Activated gamma-delta T cell treated with anti-CD3 and anti-CD28 coated beads, Interleukin-2, amount 50 U/mL, for 16 hours (primary cell): ENCODE data around the gene CLDN3.
"Not testable (repeated sequence)": the region's sequence is repeated elsewhere in the genome, so short reads cannot be mapped to it uniquely, and the experiment has no call there.

Experiments used
- DNase-seq: peaks from one replicate; pipeline ENCODE4 v3.0.0-alpha.2; 2020; ENCODE audit warnings: low read depth

Gene CLDN3

DNA sequence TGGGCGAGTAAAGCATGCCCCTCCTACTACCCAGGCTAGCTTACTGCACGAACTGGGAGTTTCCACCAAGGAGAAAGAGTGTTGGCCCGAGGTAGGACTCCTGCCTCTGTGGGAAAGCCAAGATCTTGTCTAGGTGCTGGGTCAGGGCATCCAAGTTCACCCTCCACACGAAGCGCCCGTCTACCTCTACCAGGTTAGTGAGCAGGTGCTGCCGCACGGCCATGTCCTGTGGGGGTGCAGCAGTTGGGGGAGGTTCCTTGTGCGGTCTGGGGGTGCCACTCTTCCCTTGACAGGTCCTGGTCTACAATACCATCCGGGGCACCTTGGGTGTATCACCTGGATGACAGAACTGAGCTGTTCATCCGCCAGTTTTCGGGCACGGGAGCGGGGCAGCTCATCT is 33.2 kb downstream of the CLDN3 start:
- DNase-seq: no peak

DNA sequence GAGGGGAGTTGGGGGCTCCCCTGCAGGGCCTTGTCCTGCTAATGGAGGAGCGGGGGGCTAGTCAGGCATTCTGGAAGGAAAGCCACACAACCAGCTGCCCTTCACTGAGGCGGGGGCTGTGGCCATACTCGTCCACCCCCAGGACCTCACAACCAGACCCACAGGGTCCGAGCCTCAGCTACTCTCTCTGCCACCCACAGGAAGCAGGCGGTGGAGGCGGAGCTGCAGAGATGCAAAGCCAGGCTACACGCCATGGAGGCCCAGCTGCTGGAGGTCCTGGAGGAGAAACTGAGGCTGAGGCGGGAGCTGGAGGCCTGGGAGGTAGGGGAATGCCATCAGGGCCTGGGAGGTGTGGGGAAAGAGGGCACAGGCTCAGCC is 34.6 kb downstream of the CLDN3 start:
- DNase-seq: no peak

DNA sequence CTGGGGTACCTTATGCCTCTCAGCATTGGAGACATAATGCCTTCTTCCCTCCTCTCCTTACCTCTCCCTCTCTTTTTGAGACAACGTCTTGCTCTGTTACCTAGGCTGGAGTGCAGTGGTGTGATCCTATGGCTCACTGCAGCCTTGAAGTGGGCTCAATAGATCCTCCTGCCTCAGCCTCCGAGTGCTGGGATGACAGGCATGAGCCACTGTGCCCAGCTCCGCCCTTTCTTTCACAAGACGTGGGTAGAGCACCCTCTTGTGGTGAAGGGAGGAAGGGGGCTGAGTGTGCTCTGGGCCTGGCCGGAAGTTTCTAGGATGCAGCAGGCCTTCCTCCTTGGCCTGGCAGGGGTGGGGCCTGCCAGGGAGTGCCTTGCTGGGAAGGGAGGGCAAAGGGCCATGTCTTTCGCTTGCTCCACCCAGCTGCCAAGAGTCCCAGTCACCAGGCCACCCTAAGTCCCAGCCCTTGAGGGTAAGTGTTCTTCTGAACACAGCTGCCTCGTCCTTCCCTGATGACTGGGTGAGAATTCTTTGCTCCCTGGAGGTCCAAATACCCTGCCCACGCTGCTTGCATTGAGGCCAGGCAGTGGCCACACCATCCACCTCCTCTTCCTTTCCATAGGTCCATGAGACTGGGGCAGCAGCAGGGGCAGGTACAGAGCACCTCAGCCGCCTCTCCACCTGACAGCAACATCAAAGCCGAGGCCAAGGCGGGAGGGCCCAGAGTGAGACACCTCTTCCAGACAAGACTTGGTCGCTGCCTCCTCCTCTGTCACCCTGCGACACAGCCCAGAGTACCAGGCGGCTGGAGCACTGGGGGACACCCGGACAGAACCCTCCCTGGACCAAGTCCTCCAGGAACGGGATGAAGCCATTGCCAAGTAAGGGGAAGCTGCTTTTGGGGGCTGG is 35.2 kb downstream of the CLDN3 start:
- DNase-seq: peak; percentile 72

DNA sequence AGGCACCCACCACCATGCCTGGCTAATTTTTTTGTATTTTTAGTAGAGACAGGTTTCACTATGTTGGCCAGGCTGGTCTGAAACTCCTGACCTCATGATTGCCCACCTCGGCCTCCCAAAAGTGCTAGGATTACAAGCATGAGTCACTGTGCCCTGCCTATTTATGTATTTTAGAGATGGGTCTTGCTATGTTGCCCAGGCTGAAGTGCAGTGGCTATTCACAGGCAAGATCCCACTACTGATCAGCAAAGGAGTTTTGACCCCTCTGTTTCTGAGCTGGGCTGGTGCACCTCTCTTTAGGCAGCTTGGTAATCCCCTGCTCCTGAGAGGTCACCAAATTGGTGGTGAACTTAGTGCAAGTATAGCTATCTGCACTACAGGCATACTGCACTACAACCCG is 37.7 kb downstream of the CLDN3 start:
- DNase-seq: no peak

DNA sequence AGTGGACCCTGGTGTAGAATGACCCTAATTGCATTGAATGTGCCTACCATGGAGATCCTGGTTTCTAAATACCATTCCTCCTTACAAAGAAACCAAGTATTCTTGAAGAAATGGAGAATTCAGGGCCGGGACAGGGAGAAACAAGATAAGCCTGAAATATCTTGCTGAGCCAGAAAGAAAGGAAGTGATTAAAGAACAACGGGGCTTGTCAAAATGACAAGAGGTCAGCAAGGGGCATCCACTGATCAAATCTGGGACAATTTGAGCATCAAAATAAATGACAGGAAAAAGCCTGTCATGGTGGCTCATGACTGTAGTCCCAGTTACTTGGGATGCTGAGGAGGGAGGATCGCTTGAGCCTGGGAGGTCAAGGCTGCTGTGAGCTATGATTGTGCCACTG is 39.6 kb downstream of the CLDN3 start:
- no peak for DNase-seq

DNA sequence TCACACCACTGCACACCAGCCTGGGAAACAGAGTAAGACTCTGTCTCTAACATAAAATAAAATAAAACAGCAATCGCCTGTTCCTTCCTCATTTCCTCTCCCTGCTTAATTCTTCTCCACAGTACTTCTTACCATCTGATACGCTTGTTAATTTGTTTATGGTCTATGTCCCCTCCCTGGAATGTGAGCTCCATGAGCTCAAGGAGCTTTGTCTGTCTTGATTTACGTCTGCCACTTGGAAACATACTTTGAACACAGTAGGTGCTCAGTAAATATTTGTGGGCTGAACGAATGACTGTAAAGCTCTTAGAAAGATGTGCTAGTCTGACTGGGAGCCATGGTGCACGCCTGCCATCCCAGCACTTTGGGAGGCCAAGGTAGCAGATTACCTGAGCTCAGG is 41.5 kb downstream of the CLDN3 start:
- no peak for DNase-seq

DNA sequence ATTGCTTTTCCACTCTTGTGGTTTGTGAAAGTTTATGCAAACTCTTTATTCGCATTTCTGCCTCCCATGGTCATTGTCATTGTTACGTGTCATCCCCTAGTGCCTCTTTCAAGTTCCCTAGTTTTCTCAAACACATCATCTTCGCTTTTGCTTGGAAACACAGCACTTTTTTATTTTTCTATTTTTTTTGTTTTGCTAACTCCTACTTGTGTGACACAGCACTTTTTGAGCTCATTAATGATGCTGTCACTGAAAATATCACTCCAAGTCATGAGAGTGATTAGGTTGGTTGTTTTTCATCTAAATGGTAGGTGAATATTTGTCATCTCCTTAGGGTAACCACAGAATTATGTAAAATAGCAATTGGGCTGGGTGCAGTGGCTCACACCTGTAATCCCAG is 42.1 kb downstream of the CLDN3 start:
- DNase-seq: no peak

DNA sequence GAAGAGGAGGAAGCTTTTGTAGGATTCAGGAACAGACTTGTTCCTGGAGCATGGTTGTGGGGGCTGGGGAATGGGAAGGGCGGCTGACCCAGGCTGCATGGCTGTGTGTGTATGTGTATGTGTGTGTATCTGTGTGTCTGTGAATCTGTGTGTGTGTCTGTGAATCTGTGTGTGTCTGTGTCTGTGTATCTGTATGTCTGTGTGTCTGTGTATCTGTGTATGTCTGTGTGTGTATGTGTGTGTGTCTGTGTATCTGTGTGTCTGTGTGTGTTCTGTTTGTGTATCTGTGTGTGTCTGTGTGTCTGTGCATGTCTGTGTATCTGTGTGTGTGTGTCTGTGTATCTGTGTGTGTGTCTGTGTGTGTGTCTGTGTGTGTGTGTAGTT is 44.0 kb downstream of the CLDN3 start:
- DNase-seq: no peak

DNA sequence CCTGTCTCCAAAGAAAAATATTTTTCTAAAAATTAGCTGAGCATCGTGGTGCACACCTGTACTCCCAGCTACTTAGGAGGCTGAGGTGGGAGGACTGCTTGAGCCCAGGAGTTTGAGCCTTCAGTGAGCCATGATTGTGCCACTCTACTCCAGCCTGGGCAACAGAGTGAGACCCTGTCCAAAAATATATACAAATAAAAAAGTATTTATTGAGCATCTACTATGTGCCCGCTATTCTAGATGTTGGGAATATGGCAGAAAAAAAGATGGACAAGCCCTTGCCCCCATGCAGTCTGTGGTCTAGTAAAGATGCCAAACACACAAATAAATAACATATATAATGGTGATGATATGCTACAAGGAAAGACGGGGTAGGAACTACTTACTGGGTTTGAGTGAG is 46.3 kb downstream of the CLDN3 start:
- no peak for DNase-seq

DNA sequence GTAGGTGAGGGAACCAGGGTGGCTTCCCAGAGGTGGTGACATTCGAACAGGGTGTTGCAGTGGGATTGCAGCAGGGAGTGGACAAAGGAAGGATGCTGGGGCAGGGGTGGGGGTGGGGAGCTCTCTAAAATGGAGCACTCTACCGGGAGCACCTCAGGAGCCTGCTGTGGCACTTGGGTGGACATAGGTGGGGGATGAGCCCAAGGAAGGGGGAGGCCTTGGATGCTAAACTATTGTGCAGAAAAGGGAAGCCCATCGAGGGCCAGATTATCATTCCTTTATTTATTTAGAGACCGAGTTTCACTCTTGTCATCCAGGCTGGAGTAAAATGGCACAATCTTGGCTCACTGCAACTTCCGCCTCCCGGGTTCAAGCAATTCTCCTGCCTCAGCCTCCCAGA is 47.3 kb downstream of the CLDN3 start:
- DNase-seq: no peak

DNA sequence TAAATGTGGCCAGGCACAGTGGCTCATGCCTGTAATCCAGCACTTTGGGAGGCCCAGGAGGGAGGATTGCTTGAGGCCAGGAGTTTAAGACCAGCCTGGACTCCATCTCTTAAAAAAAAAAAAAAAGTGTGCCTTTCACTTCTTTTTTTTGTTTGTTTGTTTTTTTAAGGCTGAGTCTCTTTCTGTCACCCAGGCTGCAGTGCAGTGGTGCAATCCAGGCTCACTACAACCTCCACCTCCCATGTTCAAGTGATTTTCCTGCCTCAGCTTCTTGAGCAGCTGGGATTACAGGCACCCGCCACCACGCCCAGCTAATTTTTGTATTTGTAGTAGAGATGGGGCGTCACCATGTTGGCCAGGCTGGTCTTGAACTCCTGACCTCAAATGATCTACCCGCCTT is 47.9 kb downstream of the CLDN3 start:
- DNase-seq: not testable (repeated sequence)

DNA sequence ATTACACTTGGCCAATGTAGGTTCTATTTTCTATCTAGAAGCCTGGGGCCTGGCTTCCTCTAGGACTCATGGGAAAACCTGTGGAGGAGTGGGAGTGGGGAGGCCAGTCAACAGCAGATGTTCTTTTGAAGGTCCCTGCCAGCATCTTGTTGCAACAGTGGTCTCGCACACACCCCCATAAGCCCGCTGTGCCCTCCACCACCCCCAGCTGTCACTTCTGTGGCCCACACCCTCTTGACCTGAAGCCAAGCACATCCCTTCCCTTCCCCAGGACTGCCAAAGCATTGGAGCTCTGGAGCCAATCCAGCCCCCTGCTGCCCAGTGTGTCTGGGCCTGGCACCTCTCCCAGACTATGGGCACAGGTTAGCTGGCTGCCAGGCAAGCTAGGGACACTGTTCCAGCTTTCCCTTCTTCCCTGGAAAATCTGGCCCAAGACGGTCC is 48.7 kb downstream of the CLDN3 start:
- no peak for DNase-seq

DNA sequence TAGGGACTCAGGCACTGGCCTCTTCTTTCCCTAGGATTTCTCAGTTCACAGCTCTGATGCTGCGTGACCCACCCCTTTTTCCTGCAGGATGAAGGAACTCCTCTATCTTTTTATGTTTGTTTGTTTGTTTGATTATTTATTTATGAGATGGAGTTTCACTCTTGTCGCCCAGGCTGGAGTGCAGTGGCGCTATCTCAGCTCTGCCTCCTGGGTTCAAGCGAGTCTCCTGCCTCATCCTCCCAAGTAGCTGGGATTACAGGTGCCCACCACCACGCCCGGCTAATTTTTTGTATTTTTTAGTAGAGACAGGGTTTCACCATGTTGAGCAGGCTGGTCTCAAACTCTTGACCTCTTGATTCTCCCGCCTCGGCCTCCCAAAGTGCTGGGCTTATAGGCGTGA is 49.6 kb downstream of the CLDN3 start:
- not testable (repeated sequence) for DNase-seq

DNA sequence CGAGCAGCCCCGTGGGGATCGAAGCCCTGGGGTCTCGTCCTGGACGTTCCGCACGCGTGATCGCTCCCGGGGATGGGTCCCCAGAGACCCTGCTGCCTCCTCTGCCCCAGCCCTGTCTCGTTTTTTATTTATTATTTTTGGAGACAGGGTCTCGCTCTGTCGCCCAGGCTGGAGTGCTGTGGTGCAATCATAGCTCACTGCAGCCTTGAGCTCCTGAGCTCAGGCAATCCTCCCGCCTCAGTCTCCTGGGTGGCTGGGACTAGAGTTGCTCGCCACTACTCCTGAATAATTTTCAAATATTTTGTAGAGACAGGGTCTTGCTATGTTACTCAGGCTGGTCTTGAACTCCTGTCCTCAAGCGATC is 50.3 kb downstream of the CLDN3 start:
- no peak for DNase-seq
